ENCODE measurements around the gene FUNDC1.

The FUNDC1 gene

DNA sequence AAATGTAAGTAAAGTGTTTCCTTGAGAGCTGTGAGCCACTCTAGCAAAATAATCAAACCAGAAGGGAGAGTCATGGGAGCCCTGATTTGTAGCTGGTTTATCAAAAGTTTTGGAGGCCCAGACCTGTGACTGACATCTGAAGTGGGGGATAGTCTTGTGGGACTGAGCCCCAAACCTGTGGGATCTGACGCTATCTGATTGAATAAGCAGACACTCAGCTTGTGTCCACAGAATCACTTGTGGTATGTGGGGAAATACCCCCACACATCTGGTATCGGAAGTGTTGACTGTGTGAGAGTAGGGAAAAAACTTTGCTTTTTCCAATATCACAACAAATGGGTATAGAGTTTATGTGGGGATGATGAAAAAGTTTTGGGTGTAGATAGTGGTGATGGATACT is 35.4 kb downstream of the FUNDC1 start:
- no peak overlapping the region for H3K4me3 ChIP-seq (ENCODE audit: control insufficient read depth, low read depth, low read length)
- no peak for DNase-seq (ENCODE audit: low read depth)
- TF ChIP-seq, protein P1, sequence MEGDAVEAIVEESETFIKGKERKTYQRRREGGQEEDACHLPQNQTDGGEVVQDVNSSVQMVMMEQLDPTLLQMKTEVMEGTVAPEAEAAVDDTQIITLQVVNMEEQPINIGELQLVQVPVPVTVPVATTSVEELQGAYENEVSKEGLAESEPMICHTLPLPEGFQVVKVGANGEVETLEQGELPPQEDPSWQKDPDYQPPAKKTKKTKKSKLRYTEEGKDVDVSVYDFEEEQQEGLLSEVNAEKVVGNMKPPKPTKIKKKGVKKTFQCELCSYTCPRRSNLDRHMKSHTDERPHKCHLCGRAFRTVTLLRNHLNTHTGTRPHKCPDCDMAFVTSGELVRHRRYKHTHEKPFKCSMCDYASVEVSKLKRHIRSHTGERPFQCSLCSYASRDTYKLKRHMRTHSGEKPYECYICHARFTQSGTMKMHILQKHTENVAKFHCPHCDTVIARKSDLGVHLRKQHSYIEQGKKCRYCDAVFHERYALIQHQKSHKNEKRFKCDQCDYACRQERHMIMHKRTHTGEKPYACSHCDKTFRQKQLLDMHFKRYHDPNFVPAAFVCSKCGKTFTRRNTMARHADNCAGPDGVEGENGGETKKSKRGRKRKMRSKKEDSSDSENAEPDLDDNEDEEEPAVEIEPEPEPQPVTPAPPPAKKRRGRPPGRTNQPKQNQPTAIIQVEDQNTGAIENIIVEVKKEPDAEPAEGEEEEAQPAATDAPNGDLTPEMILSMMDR (conservative IDR thresholded peaks at IDR 0.05; ENCODE audit: control insufficient read depth, insufficient read depth, low read depth, low read length) = no peak

DNA sequence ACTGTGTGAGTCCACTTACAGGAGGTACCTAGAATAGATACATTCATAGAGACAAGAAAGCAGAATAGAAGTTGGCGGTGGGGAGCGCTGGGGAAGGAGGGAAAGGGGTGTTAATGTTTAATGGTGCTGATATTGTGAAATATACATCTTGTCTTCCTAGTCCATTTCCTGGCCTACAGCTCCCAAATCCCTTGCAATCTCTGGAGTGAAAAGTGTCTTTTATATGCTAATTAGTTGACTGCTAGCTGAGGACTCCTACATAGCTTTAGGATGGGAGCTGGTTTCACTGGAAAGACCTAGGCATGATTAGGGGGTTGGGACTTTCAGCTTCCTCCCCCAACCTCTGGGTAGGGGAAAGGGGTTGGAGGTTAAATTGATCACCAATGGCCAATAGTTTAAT is 36.0 kb downstream of the FUNDC1 start:
- DNase-seq (ENCODE audit: low read depth) = no peak
- TF ChIP-seq, protein P1 (conservative IDR thresholded peaks at IDR 0.05; ENCODE audit: control insufficient read depth, insufficient read depth, low read depth, low read length) = no peak
- H3K4me3 ChIP-seq (ENCODE audit: control insufficient read depth, low read depth, low read length) = no peak overlapping the region

DNA sequence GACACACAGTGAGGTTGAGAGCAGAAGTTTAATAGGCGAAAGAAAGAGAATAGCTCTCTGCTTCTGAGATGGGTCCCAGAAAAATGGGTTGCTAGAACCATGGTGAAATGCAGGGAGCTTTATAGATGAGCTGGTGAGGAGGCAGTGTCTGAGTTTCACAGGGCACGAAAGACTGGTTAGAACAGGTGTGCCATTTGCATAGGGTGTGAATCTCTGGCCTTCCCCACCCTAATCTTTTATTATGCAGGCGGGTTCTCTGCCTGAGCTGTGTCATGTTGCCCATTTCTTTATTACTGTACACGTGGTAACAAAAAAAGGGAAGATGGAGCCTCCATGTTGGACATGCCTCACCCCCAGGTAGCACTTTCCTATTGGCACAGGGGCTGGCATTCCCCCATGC is 39.1 kb downstream of the FUNDC1 start:
- TF ChIP-seq, protein P1 (conservative IDR thresholded peaks at IDR 0.05; ENCODE audit: control insufficient read depth, insufficient read depth, low read depth, low read length) = no peak

DNA sequence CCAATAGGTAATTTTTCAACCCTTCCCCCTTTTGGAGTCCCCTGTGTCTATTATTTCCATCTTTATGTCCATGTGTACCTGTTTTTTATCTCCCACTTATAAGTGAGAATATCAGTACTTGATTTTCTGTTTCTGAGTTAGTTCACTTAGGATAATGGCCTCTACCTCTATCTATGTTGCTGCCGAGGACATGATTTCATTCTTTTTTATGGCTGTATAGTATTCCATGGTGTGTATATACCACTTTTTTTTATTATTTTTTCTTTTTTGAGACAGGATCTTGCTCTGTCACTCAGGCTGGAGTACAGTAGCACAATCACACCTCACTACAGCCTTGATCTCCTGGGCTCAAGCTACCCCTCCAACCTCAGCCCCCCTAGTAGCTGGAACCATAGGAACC is 47.6 kb downstream of the FUNDC1 start:
- TF ChIP-seq, protein P1 (conservative IDR thresholded peaks at IDR 0.05; ENCODE audit: control insufficient read depth, insufficient read depth, low read depth, low read length) = no peak
- no peak overlapping the region for H3K4me3 ChIP-seq (ENCODE audit: control insufficient read depth, low read depth, low read length)
- DNase-seq (ENCODE audit: low read depth) = no peak

More for the DNA sequence above, 39.1 kb downstream of the FUNDC1 start:
- H3K4me3 ChIP-seq (ENCODE audit: control insufficient read depth, low read depth, low read length) = no peak overlapping the region
- DNase-seq (ENCODE audit: low read depth) = no peak

DNA sequence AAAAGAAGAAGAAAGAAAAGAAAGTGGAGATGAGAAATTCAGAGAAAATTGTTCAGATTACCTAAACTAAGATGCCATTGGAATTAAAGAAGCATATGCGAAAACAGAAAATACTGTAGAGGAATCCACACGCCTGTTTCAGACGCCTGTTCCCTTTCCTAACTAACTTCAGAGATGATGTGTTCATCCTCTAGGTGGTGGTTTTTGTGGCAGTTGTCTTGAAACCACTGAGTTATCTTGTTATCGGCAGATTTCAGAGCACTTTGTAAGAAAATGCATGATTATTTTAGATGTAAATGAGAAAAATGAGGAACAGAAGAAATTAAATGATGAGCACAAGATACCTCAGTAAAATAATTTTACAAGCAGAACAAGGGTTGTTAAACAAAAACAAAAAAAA is 48.3 kb downstream of the FUNDC1 start:
- H3K4me3 ChIP-seq (ENCODE audit: control insufficient read depth, low read depth, low read length) = no peak overlapping the region
- DNase-seq (ENCODE audit: low read depth) = no peak
- TF ChIP-seq, protein P1 (conservative IDR thresholded peaks at IDR 0.05; ENCODE audit: control insufficient read depth, insufficient read depth, low read depth, low read length) = no peak

DNA sequence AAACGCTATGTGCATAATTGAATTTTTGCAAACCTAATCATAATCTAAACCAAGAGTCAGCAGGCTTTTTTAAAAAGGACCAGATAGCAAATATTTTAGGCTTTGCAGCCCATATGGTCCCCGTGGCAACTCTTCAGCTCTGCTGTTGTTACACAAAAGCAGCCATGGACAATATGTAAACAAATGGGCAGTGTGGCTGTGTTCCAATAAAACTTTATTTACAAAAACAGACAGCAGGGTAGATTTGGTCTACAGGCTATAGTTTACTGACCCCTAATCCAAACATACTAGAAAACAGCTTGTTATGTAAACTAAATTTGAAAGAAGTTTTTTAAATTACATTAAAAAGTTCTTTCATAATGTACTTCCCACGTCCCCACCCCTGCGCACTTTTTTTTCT is 53.1 kb downstream of the FUNDC1 start:
- no peak overlapping the region for H3K4me3 ChIP-seq (ENCODE audit: control insufficient read depth, low read depth, low read length)
- TF ChIP-seq, protein P1 (conservative IDR thresholded peaks at IDR 0.05; ENCODE audit: control insufficient read depth, insufficient read depth, low read depth, low read length) = no peak
- DNase-seq (ENCODE audit: low read depth) = no peak

DNA sequence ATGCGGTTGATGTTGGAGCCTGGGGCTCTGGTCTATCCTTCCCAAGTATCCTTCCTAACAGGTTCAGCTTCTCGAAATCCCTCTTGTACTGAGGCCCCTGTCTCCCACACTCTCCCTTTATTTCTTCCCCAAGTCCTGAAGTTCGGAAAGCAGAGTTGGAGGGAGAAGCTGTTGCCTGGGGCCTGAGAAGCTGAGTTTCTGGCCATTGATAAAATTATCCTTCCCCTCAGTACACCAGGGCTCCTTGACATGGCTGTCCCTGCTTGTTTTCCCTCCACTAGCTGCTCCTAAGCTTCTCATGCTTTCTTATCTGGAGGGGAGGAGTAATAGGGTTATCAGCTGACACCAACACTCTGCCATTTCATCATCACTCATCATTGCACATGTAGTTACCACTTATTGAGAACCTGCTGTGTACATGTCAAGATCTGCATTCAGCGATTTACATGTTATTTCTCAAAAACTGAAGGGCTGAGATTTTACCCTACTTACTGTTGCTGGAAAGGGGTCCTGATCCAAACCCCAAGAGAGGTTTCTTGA is 58.0 kb downstream of the FUNDC1 start:
- DNase-seq (ENCODE audit: low read depth) = no peak
- TF ChIP-seq, protein P1 (conservative IDR thresholded peaks at IDR 0.05; ENCODE audit: control insufficient read depth, insufficient read depth, low read depth, low read length) = no peak
- no peak overlapping the region for H3K4me3 ChIP-seq (ENCODE audit: control insufficient read depth, low read depth, low read length)

Measured in fibroblast of mammary gland (primary cell).